GM13976 (cell line): ENCODE data around the gene THSD4.

ENCODE experiments used
- DNase-seq: peaks from one replicate; pipeline ENCODE4 v3.0.0; 2012; ENCODE audit warnings: low spot score
- in situ Hi-C: fragments of 300-500 bp; cut with MboI; formaldehyde crosslinking; loops from one replicate; pipeline ENCODE4 v1.12.0; 2022; ENCODE audit warnings: low sequenced_read_pairs, mixed read lengths, inconsistent platforms; ENCODE audit not compliant: unreplicated experiment
- TF ChIP-seq, protein P1 (sequence below): IDR thresholded peaks from 2 replicates; pipeline ENCODE4 v1.5.1; 2012; ENCODE audit warnings: borderline replicate concordance, mild to moderate bottlenecking; ENCODE audit not compliant: insufficient read depth; ENCODE audit errors: extremely low read depth, missing control alignments, control extremely low read depth

The THSD4 gene

DNA sequence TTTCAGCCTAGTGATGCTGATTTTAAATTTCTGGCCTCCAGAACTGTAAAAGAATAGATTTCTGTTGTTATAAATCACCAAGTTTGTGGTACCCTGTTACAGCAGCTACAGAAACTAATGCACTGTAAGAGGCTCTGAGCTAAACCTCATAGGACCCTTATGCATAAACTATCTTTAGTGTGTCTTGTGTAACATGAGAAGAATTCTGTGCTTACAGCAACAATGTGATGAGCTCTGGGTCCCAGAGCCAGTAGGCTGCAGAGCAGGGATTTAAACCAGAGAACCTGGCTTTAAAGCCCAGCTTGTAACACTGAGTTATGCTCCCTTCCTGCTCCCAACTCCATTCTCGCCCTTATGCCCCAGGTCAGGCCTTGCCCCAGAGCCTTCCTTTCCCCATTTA is 113.1 kb downstream of the THSD4 start:
- in situ Hi-C loops = no loop called here
- no peak for DNase-seq

DNA sequence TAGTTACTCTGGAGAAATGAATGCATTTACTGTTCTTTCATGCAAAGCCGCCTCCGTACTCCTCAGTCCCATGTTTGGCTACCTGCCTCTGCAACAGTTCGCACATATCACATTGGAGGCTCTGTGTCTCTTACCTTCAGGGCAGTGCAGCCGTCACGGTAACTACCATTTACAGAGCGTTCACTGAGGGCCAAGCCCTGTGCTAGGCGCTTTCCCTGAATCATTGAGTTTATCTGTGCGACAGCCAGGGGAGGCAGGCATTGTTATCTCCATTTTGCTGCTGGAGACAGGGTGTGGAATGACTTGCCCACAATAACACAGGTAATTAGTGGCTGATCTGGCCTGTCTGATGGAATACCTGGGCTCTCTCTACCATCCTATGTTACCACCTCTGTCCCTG is 115.0 kb downstream of the THSD4 start:
- no peak for DNase-seq
- TF ChIP-seq, protein P1, sequence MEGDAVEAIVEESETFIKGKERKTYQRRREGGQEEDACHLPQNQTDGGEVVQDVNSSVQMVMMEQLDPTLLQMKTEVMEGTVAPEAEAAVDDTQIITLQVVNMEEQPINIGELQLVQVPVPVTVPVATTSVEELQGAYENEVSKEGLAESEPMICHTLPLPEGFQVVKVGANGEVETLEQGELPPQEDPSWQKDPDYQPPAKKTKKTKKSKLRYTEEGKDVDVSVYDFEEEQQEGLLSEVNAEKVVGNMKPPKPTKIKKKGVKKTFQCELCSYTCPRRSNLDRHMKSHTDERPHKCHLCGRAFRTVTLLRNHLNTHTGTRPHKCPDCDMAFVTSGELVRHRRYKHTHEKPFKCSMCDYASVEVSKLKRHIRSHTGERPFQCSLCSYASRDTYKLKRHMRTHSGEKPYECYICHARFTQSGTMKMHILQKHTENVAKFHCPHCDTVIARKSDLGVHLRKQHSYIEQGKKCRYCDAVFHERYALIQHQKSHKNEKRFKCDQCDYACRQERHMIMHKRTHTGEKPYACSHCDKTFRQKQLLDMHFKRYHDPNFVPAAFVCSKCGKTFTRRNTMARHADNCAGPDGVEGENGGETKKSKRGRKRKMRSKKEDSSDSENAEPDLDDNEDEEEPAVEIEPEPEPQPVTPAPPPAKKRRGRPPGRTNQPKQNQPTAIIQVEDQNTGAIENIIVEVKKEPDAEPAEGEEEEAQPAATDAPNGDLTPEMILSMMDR = no peak
- in situ Hi-C loops = no loop called here

More for the DNA sequence above, 113.1 kb downstream of the THSD4 start:
- TF ChIP-seq, protein P1 = no peak

DNA sequence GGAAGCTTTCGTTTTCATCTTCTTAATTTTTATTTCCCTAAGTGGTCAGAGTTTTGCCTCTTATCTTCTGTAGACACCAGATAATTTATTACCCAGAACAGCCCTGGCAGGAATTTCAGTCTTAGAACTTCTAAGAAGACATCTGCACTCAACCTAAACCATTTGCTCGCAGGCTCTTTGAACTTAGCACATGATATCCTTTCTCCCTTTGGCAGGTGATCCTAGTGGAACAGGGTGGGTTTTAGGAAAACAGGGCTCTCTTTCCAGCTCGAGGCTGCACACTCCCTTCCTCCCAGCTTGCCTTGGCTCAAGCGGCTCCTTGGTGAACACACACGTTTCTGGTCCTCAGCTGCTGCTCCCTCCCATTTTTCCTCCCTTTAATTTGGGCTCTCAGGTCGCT is 116.5 kb downstream of the THSD4 start:
- no peak for DNase-seq
- TF ChIP-seq, protein P1 = no peak
- in situ Hi-C loops = no loop called here

DNA sequence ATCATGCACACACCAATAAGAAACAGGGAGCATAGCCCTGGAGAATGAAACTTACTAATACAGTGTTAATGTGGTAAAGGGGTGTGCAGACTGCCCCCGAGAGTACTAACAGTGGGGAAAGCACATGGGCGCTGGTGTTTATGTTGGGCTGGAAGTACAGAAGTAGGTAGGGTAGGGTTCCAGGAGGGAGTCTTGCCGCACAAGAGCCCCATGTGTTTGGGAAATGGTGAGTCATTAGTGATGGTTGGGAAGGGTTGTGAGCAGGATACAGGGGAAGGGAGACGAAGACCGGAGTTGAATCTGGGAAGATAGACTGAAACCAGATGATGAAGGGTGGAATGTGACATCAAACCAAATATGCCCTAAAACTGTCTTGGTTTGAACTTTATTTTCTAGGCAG is 117.1 kb downstream of the THSD4 start:
- TF ChIP-seq, protein P1 = no peak
- in situ Hi-C loops = no loop called here

DNA sequence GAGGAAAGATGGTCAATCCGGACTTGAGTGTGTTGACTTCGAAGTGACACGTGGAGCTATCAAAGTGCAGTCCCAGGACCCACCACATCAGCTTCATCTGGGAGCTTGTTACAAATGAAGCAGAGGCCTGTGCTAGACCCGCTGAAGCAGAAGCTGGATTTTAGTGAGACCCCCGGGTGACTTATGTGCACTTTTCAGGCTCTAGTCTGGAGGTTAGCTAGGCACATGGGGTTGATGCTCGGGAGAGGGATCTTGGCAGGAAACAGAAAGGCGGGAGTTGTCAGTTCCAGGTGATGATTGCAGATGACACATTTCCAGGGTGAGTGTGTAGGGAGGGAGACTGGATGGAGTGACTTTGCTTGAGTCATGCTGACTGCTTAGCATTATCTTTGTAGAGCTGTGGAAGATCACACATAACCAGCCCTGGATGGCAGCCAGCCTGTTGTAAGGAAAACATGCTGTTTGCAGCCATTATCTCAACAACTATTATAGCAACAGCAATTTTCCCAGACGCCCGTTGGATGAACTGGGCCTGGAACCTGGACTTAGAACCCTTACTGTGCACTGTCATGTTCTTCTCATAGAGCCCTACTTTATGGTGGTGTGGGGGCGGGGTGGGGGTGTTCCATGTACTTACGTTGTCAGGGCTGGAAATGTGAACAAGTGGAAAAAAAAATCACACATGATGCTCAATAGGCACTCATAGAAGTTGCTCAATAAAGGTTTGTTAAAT is 122.4 kb downstream of the THSD4 start:
- in situ Hi-C loops = no loop called here
- no peak for DNase-seq
- TF ChIP-seq, protein P1 = no peak

More for the DNA sequence above, 117.1 kb downstream of the THSD4 start:
- no peak for DNase-seq

DNA sequence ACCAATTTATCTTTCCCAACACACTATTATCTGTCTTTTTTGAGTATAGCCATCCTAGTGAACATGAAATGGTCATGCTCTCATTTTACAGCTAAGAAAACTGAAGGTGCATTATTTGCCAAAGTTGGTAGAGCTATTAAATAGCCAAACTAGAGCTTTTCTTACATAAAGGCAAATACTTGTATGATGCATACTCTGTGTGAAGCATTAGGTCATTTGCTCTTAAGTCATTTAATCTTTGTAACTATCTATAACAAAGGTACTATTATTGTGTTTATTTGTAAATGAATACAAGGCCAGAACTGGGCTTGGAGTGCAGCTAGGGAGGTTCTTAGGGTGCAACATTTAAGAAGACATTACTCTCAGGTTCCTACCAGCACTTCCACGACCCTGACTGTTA is 123.7 kb downstream of the THSD4 start:
- in situ Hi-C loops = no loop called here
- TF ChIP-seq, protein P1 = no peak
- DNase-seq = no peak
